ENCODE results near the gene GFM1. TPM values are rescaled to one million over a fixed set of nuclear protein-coding genes. Genes with fewer than 3 reads are reported as not detected.

Gene GFM1
- total RNA-seq, 1 experiment from 2014 or later = 45.0 TPM

GRCh38 chr3:158739078-158739477, 94.8 kb downstream of the GFM1 start:
- in situ Hi-C loops (cut with HindIII; ENCODE audit: low pct_unique_long_range_greater_than_20kb, low sequenced_read_pairs) = no loop called here
- DNase-seq (ENCODE audit: low read depth) = no peak

DNA sequence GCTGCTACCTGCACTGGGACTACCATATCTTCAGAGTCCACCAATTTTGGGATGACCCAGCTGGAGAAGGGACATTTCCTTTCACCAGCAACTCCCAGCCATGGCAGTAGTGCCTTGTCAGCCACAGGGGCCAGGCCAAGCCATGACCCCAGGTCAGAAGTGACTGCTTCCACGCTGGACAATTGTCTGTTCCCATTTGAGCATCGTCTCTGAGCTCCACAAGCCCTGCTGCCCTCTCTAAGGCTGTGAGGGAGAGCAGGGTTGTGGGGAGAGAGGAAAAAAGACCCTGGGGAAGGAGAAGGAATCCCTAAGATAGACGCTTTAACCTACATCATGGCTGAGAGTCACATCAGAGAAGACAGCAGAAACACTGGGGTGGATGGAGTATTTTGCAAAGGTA, 95.3 kb downstream of the GFM1 start:
- in situ Hi-C loops (cut with HindIII; ENCODE audit: low pct_unique_long_range_greater_than_20kb, low sequenced_read_pairs) = no loop called here

More for the DNA sequence above, 95.3 kb downstream of the GFM1 start:
- DNase-seq (ENCODE audit: low read depth) = no peak

Other genes with a start within 250 kb of the GFM1 start
- 16.2 and 26.7 TPM in 2 replicates for gene MLF1, start 73.3 kb upstream of the GFM1 start, total RNA-seq (2014; rRNA removed; shearing (Covaris generic); ENCODE audit: low replicate concordance)
- 44.8 and 73.9 TPM in 2 replicates for gene LXN, start 28.1 kb downstream of the GFM1 start, total RNA-seq (2014; rRNA removed; shearing (Covaris generic); ENCODE audit: low replicate concordance)
- gene RARRES1, start 87.9 kb downstream of the GFM1 start, total RNA-seq (2014; rRNA removed; shearing (Covaris generic); ENCODE audit: low replicate concordance) = not detected in 2 replicates
- 82.7 and 94.6 TPM in 2 replicates for gene MFSD1, start 157.5 kb downstream of the GFM1 start, total RNA-seq (2014; rRNA removed; shearing (Covaris generic); ENCODE audit: low replicate concordance)